ENCODE measurements around the gene APOA5. TPM values are rescaled to one million over a fixed set of nuclear protein-coding genes. Genes with fewer than 3 reads are reported as not detected.

Gene APOA5
- total and polyA plus RNA-seq, 2 of the 13 experiments (the other 11 are each of a cell fraction or from before 2014, with no cell fraction given) = 44.0 to 49.1 TPM

DNA sequence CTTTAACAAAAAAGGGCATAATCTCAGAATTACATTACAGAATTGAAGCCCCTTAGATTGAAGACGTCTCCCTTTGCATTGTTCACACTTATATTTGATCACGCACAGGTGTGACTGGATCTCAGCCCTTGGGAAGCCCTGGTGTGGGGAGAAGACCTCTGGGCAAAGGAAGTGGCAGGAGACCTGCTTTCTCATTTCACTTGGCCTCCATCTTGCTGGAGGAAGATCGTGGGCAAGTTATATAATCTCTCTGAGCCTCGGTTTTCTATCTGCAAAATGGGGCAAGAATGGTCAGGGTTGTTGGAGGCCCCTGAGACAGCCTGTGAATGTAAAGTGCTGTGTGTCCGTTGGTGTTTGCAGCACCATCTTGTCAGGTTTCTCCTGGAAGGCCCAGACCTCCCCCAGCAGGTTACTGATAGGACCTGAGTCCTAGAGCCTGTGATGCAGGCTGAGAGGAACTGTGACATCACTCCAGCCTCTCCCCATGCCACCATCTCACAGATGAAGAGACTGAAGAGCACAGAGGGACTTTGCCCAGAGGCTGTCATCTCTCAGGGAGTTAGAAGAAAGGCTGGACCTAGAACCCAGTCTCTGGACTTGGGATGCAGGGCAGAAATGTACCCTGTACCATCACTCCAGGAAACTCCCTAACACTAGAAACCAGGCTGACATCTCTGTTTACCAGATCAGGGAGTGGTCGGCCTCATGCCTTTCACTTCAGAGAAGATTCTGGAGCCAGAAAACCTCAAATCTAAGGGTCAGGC is 46.8 kb upstream of the APOA5 start (continued):
- TF ChIP-seq, protein P1, sequence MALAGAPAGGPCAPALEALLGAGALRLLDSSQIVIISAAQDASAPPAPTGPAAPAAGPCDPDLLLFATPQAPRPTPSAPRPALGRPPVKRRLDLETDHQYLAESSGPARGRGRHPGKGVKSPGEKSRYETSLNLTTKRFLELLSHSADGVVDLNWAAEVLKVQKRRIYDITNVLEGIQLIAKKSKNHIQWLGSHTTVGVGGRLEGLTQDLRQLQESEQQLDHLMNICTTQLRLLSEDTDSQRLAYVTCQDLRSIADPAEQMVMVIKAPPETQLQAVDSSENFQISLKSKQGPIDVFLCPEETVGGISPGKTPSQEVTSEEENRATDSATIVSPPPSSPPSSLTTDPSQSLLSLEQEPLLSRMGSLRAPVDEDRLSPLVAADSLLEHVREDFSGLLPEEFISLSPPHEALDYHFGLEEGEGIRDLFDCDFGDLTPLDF (CRISPR knock-in tag; IDR thresholded peaks at IDR 0.05) = no peak
- TF ChIP-seq TCF7L2 (IDR thresholded peaks at IDR 0.05; ENCODE audit: low read depth, low read length) = no peak
- TF ChIP-seq ATRX (CRISPR knock-in tag; IDR thresholded peaks at IDR 0.05; ENCODE audit: borderline replicate concordance) = no peak
- TF ChIP-seq RFX5 (IDR thresholded peaks at IDR 0.05; ENCODE audit: low read depth, low read length) = no peak
- TF ChIP-seq, protein P2, sequence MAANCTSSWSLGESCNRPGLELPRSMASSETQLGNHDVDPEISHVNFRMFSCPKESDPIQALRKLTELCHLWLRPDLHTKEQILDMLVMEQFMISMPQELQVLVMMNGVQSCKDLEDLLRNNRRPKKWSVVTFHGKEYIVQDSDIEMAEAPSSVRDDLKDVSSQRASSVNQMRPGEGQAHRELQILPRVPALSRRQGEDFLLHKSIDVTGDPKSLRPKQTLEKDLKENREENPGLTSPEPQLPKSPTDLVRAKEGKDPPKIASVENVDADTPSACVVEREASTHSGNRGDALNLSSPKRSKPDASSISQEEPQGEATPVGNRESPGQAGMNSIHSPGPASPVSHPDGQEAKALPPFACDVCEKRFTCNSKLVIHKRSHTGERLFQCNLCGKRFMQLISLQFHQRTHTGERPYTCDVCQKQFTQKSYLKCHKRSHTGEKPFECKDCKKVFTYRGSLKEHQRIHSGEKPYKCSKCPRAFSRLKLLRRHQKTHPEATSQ (CRISPR knock-in tag; IDR thresholded peaks at IDR 0.05; ENCODE audit: borderline replicate concordance) = 0 out of 2 replicates have a peak, but pooled peaks have one; percentile 29
- no peak for TF ChIP-seq ZNF292 (CRISPR knock-in tag; IDR thresholded peaks at IDR 0.05; ENCODE audit: borderline replicate concordance, low read depth)
- TF ChIP-seq, protein P3, sequence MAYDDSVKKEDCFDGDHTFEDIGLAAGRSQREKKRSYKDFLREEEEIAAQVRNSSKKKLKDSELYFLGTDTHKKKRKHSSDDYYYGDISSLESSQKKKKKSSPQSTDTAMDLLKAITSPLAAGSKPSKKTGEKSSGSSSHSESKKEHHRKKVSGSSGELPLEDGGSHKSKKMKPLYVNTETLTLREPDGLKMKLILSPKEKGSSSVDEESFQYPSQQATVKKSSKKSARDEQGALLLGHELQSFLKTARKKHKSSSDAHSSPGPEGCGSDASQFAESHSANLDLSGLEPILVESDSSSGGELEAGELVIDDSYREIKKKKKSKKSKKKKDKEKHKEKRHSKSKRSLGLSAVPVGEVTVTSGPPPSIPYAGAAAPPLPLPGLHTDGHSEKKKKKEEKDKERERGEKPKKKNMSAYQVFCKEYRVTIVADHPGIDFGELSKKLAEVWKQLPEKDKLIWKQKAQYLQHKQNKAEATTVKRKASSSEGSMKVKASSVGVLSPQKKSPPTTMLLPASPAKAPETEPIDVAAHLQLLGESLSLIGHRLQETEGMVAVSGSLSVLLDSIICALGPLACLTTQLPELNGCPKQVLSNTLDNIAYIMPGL (CRISPR knock-in tag; IDR thresholded peaks at IDR 0.05; ENCODE audit: borderline replicate concordance in 1 of 2, low read depth in 1 of 2) = no peak
- no peak for TF ChIP-seq ZFP62 (CRISPR knock-in tag; IDR thresholded peaks at IDR 0.05)
- TF ChIP-seq, protein P4, sequence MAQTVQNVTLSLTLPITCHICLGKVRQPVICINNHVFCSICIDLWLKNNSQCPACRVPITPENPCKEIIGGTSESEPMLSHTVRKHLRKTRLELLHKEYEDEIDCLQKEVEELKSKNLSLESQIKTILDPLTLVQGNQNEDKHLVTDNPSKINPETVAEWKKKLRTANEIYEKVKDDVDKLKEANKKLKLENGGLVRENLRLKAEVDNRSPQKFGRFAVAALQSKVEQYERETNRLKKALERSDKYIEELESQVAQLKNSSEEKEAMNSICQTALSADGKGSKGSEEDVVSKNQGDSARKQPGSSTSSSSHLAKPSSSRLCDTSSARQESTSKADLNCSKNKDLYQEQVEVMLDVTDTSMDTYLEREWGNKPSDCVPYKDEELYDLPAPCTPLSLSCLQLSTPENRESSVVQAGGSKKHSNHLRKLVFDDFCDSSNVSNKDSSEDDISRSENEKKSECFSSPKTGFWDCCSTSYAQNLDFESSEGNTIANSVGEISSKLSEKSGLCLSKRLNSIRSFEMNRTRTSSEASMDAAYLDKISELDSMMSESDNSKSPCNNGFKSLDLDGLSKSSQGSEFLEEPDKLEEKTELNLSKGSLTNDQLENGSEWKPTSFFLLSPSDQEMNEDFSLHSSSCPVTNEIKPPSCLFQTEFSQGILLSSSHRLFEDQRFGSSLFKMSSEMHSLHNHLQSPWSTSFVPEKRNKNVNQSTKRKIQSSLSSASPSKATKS (CRISPR knock-in tag; IDR thresholded peaks at IDR 0.05) = no peak
- peak; percentile 54; the same call in 1 of the 2 replicates for TF ChIP-seq MED1 (CRISPR knock-in tag; IDR thresholded peaks at IDR 0.05)
- no peak for TF ChIP-seq ZNF841 (CRISPR knock-in tag; IDR thresholded peaks at IDR 0.05; ENCODE audit: borderline replicate concordance)
- TF ChIP-seq, protein P5, sequence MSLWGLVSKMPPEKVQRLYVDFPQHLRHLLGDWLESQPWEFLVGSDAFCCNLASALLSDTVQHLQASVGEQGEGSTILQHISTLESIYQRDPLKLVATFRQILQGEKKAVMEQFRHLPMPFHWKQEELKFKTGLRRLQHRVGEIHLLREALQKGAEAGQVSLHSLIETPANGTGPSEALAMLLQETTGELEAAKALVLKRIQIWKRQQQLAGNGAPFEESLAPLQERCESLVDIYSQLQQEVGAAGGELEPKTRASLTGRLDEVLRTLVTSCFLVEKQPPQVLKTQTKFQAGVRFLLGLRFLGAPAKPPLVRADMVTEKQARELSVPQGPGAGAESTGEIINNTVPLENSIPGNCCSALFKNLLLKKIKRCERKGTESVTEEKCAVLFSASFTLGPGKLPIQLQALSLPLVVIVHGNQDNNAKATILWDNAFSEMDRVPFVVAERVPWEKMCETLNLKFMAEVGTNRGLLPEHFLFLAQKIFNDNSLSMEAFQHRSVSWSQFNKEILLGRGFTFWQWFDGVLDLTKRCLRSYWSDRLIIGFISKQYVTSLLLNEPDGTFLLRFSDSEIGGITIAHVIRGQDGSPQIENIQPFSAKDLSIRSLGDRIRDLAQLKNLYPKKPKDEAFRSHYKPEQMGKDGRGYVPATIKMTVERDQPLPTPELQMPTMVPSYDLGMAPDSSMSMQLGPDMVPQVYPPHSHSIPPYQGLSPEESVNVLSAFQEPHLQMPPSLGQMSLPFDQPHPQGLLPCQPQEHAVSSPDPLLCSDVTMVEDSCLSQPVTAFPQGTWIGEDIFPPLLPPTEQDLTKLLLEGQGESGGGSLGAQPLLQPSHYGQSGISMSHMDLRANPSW (CRISPR knock-in tag; IDR thresholded peaks at IDR 0.05; ENCODE audit: borderline replicate concordance) = no peak
- TF ChIP-seq ARNT2 (CRISPR knock-in tag; IDR thresholded peaks at IDR 0.05; ENCODE audit: low read depth) = no peak

Data from HepG2 (cell line).